ENCODE data around the gene IRF2BP2. TPM values are rescaled to one million over a fixed set of nuclear protein-coding genes. Genes with fewer than 3 reads are reported as not detected.

Gene IRF2BP2
- total and polyA plus RNA-seq, 2 of the 13 experiments (the other 11 are each of a cell fraction or from before 2014, with no cell fraction given) = 140 to 147 TPM

DNA sequence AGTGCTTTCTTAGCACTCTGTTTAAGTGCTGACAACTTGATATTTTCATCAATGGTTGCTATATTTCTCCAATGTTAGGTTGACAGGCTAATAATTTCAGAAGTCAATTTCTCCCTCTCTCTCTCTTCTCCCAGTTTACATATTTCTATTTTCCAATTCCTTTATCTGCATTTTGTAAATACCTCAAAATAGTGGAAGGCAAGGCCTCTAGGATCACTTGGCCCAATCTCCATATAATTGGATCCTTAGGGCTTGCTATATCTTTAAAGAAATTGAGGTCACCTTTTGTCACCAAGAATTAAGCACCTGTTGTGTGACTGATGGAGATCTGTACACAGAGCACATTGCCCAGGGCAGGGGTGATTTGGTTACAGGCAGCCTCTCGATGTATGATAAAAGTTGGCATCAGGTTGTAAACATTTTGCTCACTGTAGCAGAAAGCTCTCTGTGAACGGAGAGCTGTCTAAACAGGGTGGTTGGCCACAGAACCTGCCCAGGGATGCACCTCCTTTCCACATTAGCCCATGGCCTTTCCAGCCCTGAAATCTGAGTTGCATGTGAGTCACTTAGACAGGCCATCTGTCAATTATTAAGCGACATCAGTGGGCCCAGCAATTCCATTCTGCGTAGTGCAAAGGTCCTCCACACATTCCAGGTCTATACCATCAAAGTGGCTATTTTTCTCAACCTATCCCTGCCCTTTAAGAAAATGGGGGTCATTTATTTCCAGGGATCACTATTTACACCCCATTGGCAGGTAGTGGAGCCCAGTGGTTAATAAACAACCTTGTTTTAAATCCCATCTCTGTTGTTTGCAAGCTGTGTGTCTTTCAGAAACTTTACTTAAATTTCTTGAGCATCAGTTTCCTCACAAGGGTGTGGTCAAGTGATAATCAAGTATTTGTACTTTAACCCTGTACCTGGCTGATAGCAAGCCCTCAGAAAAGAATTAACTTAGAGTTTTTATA, 29.1 kb upstream of the IRF2BP2 start (continued):
- TF ChIP-seq, protein P1, sequence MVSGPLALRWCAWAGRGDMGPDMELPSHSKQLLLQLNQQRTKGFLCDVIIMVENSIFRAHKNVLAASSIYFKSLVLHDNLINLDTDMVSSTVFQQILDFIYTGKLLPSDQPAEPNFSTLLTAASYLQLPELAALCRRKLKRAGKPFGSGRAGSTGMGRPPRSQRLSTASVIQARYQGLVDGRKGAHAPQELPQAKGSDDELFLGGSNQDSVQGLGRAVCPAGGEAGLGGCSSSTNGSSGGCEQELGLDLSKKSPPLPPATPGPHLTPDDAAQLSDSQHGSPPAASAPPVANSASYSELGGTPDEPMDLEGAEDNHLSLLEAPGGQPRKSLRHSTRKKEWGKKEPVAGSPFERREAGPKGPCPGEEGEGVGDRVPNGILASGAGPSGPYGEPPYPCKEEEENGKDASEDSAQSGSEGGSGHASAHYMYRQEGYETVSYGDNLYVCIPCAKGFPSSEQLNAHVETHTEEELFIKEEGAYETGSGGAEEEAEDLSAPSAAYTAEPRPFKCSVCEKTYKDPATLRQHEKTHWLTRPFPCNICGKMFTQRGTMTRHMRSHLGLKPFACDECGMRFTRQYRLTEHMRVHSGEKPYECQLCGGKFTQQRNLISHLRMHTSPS (CRISPR knock-in tag; IDR thresholded peaks at IDR 0.05; ENCODE audit: low read depth) = peak; percentile 77; the same call in 1 of the 2 replicates
- no peak for TF ChIP-seq GPN1 (CRISPR knock-in tag; IDR thresholded peaks at IDR 0.05; ENCODE audit: borderline replicate concordance)
- TF ChIP-seq, protein P2, sequence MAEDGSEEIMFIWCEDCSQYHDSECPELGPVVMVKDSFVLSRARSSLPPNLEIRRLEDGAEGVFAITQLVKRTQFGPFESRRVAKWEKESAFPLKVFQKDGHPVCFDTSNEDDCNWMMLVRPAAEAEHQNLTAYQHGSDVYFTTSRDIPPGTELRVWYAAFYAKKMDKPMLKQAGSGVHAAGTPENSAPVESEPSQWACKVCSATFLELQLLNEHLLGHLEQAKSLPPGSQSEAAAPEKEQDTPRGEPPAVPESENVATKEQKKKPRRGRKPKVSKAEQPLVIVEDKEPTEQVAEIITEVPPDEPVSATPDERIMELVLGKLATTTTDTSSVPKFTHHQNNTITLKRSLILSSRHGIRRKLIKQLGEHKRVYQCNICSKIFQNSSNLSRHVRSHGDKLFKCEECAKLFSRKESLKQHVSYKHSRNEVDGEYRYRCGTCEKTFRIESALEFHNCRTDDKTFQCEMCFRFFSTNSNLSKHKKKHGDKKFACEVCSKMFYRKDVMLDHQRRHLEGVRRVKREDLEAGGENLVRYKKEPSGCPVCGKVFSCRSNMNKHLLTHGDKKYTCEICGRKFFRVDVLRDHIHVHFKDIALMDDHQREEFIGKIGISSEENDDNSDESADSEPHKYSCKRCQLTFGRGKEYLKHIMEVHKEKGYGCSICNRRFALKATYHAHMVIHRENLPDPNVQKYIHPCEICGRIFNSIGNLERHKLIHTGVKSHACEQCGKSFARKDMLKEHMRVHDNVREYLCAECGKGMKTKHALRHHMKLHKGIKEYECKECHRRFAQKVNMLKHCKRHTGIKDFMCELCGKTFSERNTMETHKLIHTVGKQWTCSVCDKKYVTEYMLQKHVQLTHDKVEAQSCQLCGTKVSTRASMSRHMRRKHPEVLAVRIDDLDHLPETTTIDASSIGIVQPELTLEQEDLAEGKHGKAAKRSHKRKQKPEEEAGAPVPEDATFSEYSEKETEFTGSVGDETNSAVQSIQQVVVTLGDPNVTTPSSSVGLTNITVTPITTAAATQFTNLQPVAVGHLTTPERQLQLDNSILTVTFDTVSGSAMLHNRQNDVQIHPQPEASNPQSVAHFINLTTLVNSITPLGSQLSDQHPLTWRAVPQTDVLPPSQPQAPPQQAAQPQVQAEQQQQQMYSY (CRISPR knock-in tag; IDR thresholded peaks at IDR 0.05) = 0 out of 2 replicates have a peak, but pooled peaks have one; percentile 56
- TF ChIP-seq ZNF484 (CRISPR knock-in tag; IDR thresholded peaks at IDR 0.05; ENCODE audit: borderline replicate concordance, low read depth) = no peak
- peak; percentile 42; the same call in 1 of the 2 replicates for TF ChIP-seq DPF2 (CRISPR knock-in tag; IDR thresholded peaks at IDR 0.05; ENCODE audit: borderline replicate concordance, low read depth)
- no peak; the same call in 1 of the 2 replicates for TF ChIP-seq ZNF121 (CRISPR knock-in tag; IDR thresholded peaks at IDR 0.05)
- peak; percentile 86; the same call in 1 of the 2 replicates for TF ChIP-seq KDM6A (CRISPR knock-in tag; IDR thresholded peaks at IDR 0.05; ENCODE audit: low read depth)
- TF ChIP-seq, protein P3, sequence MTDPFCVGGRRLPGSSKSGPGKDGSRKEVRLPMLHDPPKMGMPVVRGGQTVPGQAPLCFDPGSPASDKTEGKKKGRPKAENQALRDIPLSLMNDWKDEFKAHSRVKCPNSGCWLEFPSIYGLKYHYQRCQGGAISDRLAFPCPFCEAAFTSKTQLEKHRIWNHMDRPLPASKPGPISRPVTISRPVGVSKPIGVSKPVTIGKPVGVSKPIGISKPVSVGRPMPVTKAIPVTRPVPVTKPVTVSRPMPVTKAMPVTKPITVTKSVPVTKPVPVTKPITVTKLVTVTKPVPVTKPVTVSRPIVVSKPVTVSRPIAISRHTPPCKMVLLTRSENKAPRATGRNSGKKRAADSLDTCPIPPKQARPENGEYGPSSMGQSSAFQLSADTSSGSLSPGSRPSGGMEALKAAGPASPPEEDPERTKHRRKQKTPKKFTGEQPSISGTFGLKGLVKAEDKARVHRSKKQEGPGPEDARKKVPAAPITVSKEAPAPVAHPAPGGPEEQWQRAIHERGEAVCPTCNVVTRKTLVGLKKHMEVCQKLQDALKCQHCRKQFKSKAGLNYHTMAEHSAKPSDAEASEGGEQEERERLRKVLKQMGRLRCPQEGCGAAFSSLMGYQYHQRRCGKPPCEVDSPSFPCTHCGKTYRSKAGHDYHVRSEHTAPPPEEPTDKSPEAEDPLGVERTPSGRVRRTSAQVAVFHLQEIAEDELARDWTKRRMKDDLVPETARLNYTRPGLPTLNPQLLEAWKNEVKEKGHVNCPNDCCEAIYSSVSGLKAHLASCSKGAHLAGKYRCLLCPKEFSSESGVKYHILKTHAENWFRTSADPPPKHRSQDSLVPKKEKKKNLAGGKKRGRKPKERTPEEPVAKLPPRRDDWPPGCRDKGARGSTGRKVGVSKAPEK (CRISPR knock-in tag; IDR thresholded peaks at IDR 0.05; ENCODE audit: borderline replicate concordance) = peak; percentile 41; the same call in 1 of the 2 replicates
- TF ChIP-seq ADNP (CRISPR knock-in tag; IDR thresholded peaks at IDR 0.05) = no peak
- no peak for TF ChIP-seq RFX1 (IDR thresholded peaks at IDR 0.05)
- no peak for TF ChIP-seq ZNF773 (CRISPR knock-in tag; IDR thresholded peaks at IDR 0.05; ENCODE audit: borderline replicate concordance)
- 0 out of 2 replicates have a peak, but pooled peaks have one; percentile 34 for TF ChIP-seq PHF8 (CRISPR knock-in tag; IDR thresholded peaks at IDR 0.05)
- no peak for TF ChIP-seq ZFP36L2 (CRISPR knock-in tag; IDR thresholded peaks at IDR 0.05)
- TF ChIP-seq JUND (CRISPR knock-in tag; IDR thresholded peaks at IDR 0.05) = peak; percentile 83
- no peak for TF ChIP-seq IKZF4 (CRISPR knock-in tag; IDR thresholded peaks at IDR 0.05; ENCODE audit: borderline replicate concordance, low read depth, not compliant biosample characterization)
- TF ChIP-seq POGZ (CRISPR knock-in tag; IDR thresholded peaks at IDR 0.05) = peak; percentile 73

Measured in HepG2 (cell line).